Activated CD8-positive, alpha-beta memory T cell treated with anti-CD3 and anti-CD28 coated beads for 48 hours (primary cell): ENCODE data around the gene MAPK10.
"Not testable (repeated sequence)": the region's sequence is repeated elsewhere in the genome, so short reads cannot be mapped to it uniquely, and the experiment has no call there.

Experiments
- DNase-seq, 3 experiments: peaks; one replicate each; pipeline ENCODE4 v3.0.0-alpha.2; 2020; ENCODE audit warnings: low read depth in 2 of 3, low spot score in 2 of 3

The MAPK10 gene

GRCh38 chr4:86344127-86344526 lies 15.7 kb downstream of the MAPK10 start:
- DNase-seq, result no peak

GRCh38 chr4:86338989-86339388 lies 20.9 kb downstream of the MAPK10 start:
- no peak for DNase-seq

- DNase-seq, result no peak
These were observed 21.3 kb downstream of the MAPK10 start for GRCh38 chr4:86338521-86338920.

- no peak for DNase-seq
These were observed 25.7 kb downstream of the MAPK10 start for GRCh38 chr4:86334020-86334750.

GRCh38 chr4:86333236-86333635 lies 26.6 kb downstream of the MAPK10 start:
- DNase-seq, result no peak

- no peak for DNase-seq
These were observed 28.7 kb downstream of the MAPK10 start for GRCh38 chr4:86330961-86331742.

GRCh38 chr4:86330411-86330810 lies 29.4 kb downstream of the MAPK10 start:
- DNase-seq, result not testable (repeated sequence)

DNA sequence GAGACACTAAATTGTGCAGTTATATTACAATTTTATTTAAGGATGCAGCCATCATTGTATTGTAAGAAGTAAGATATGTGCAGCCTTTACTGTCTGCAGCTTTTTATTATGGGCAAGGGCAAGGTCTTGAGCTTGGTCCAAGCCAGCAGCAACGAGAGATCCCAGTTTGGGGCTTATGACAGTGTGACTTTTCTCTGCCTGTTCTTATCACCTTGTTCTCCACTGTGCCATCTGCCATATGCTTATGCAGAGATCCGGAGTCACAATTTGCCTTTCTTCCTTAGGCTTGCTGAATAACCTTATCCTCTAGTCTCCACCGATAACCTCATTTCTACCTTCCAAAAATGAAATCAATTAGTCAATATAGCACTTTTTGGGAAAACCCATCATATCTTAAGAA lies 30.4 kb downstream of the MAPK10 start:
- no peak for DNase-seq

DNA sequence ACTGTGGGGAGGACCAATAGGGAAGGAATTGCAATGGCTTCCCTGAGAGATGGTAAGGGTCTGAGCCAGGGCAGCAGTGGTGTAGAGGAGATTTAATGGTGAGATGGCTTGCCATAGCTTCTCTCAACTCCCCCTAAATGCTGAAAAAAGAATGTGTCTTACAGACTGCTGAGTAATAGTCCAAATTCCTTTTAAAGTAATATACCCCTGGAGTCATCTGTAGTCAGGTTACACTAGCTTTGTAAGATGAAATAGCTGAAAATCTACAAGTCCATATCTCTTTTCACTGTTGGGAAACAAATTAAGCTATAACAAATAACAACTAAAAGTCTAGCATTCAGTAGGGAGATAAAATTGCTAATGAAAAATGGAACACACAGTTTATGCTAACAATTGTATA lies 33.5 kb downstream of the MAPK10 start:
- DNase-seq, result no peak

DNA sequence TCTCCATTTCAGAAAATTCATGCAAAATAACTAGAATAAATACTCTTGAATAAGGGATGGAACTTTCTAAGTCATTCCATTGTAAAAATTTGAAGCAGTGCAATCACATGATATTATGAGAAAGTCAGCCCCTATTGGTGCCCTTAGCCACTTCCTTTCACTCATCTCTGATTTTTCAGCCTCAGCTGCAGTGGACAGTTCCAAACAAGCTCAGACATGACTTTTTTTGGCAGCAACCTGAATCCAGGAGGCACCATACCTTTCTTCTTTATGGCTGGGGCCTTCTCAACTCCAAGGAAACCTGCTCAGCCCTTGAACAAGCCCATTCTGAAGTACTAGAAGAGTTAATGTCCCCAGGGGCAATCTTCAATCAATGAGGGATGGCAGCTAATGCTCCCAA lies 40.5 kb downstream of the MAPK10 start:
- no peak for DNase-seq

GRCh38 chr4:86315579-86315978 lies 44.3 kb downstream of the MAPK10 start:
- DNase-seq, result no peak

DNA sequence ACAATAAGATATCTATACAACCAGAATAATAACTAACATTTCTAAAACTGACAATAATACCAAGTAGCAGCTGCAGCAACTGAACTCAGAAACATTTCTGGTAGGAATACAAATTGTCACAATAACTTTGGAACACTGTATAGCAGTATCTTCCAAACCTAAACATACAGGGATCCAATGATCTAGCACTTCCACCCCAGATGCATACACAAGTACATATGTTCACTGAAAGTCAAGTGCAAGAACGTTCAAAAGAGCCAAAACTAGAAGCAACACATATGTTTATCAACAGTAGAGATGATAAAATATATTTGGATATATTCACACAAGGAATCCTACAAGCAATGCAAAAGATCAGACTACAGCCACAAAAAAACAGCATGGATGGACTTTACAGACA lies 46.2 kb downstream of the MAPK10 start:
- no peak for DNase-seq

DNA sequence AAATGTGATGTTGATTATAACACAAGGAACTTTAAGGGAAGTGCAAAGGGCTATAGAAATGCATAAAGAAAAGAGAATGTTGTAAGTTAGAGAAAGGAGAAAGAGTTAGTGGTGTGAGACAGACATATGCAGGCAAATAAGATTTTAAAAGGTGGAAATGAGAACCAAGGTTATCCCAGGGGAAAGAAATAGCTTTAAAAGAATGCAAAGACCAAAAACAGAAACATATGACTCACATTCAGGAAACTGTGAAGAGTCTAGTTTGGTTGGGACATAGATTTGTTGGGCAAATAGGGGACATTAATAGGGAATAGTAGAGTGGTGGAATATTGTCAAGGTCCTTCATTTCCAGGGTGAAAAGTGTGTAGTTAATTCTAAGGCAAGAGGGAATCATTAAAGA lies 52.4 kb downstream of the MAPK10 start:
- no peak for DNase-seq

GRCh38 chr4:86306816-86307215 lies 53.0 kb downstream of the MAPK10 start:
- DNase-seq, result no peak

DNA sequence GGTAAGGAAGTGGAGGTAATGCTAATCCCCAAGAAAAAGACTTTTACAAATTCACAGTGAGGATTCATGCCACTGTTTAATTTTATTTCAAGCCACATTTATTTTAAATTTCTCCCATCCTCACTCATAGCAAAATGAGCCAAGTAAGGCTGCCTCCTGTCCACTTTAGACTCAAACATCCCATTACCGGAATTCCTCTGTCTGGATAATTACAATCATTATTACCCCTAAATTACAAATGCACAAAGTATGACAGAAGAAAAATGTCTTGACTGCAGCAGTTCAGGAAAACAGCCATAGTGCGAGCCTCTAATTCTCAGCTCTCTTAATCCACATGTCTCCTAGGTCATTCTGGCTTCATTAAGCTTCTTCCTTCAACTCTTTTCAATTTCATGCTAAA lies 57.0 kb downstream of the MAPK10 start:
- DNase-seq, result no peak

- no peak for DNase-seq
These were observed 57.6 kb downstream of the MAPK10 start for GRCh38 chr4:86302251-86302650.

DNA sequence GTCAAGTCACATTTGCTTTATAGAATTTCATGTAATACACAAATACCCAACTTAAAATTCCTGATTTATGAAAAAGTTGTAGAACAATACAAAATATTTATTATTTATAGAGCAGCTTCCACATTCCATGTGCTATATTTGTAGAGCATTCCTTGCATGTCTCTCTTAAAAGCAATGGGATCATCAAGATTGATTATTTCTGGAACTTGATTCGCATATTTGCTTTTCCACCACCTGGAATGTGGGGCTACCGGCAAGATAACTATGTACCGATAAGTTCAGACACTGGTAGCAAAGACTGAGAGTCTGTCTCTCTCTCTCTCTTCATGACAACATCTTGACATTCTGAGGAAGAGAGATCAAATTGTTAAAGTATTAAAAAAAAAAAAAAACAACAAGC lies 59.3 kb downstream of the MAPK10 start:
- no peak for DNase-seq

DNA sequence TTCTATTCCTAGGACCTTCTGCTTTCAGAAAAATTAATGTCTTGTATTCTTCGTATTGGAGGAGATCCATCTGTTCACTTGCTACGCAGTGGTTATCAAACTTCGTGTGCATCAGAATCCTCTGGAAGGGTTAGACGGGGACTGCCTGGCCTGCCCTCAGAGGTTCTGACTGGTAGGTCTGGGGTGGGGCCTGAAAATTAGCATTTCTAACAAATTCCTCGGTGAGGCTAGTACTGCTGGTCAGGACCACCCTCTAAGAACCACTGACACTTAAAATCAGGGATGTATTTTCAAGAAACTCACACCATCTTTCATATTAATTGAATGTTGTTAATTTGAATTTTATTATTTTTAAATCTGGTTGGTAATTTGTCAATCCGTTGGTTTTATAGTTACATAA lies 63.0 kb downstream of the MAPK10 start:
- no peak for DNase-seq

DNA sequence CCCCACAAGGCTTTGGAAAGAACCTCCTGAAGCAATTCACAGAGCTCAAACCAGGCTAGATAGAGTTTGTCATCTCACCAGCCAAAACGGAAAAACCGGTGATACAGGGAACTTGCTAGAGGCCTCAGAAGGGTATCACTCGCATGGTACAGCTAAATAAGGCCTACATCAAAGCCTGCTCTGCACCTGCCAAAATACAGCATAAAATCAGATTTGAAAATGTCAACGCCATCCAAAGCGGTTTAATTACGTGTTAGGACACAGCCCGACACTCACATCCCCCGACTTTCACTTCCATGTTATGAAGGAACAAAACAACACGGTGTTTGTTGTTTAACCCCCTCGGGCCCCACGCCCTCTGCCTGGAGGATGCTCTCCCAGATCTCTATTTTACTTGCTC lies 65.0 kb downstream of the MAPK10 start:
- no peak for DNase-seq

GRCh38 chr4:86291180-86291579 lies 68.7 kb downstream of the MAPK10 start:
- DNase-seq, result no peak

DNA sequence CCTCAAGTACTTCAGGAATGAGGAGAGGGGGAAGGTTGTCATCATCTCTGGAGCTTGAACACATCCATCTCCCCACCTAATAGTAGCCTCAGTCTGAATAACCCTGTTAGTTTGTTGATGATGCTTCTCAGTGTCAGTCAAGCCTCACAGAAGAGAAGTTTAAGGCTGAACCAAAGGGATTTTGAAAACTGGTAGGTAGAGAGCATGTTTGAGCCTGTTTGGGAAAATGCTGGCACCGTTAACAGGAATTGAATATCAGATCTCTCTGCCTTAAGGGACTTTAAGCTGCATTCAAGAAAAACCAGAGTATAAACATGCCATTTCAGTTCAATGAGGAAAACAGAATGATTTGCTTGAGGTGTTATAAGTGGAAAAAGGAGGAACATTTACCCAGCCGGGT lies 73.1 kb downstream of the MAPK10 start:
- no peak for DNase-seq

- no peak for DNase-seq
These were observed 76.5 kb downstream of the MAPK10 start for GRCh38 chr4:86283371-86283770.

DNA sequence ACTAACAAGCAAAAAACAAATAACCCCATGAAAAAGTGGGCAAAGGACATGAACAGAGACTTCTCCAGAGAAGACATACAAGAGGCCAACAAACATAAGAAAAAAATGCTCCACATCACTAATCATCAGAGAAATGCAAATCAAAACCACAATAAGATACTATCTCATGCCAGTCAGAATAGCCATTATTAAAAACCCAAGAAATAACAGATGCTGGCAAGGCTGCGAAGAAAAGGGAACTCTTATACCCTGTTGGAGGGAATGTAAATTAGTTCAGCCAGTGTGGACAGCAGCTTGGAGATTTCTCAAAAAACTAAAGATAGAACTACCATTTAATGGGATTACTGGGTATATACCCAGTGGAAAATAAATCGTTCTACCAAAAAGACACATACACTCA lies 79.6 kb downstream of the MAPK10 start:
- no peak for DNase-seq
